ENCODE data around the gene OR2F2.
A peak's percentile ranks its signal among the peaks of the same experiment; 100 is the strongest.

OR2F2 gene

DNA sequence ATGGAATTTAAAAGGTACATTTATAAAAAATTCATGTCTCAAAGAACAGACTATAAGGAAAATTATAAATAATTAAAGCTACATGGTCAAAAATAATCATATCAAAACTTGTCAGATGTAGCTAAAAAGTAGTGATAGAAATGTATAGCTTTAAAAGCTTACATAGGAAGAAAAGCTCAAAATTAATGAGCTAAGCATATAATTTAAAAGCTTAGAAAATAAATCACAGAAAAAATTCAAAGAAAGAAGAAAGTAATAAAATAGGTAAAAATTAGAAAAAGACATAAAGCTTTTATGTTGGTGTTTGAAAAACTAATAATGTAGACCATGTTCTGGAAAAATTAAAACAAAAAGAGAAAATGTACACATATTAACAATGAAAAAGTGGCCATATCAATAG, 38.4 kb upstream of the OR2F2 start:
- TF ChIP-seq, protein P1, sequence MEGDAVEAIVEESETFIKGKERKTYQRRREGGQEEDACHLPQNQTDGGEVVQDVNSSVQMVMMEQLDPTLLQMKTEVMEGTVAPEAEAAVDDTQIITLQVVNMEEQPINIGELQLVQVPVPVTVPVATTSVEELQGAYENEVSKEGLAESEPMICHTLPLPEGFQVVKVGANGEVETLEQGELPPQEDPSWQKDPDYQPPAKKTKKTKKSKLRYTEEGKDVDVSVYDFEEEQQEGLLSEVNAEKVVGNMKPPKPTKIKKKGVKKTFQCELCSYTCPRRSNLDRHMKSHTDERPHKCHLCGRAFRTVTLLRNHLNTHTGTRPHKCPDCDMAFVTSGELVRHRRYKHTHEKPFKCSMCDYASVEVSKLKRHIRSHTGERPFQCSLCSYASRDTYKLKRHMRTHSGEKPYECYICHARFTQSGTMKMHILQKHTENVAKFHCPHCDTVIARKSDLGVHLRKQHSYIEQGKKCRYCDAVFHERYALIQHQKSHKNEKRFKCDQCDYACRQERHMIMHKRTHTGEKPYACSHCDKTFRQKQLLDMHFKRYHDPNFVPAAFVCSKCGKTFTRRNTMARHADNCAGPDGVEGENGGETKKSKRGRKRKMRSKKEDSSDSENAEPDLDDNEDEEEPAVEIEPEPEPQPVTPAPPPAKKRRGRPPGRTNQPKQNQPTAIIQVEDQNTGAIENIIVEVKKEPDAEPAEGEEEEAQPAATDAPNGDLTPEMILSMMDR (conservative IDR thresholded peaks at IDR 0.05), result no peak
- no peak overlapping the region for H3K27ac ChIP-seq

DNA sequence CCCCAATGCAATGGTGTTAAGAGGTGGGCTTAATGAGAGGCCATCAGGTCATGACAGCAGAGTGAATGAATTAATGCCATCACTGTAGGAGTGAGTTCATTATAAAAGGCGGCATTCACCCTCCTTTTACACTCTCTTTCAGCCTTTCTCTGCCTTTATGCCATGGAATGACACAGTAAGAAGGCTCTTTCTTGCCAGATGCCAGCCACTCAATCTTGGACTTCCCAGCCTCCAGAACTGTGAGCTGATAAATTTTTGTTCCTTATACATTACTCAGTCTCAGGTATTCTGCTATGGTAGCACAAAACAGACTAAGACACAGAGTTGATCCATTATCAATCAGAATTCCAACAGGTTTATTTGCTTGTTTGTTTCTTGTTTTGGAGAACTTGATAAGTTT, 36.2 kb upstream of the OR2F2 start:
- TF ChIP-seq, protein P1 (conservative IDR thresholded peaks at IDR 0.05), result no peak
- peak overlapping the region; percentile 96 for H3K27ac ChIP-seq

DNA sequence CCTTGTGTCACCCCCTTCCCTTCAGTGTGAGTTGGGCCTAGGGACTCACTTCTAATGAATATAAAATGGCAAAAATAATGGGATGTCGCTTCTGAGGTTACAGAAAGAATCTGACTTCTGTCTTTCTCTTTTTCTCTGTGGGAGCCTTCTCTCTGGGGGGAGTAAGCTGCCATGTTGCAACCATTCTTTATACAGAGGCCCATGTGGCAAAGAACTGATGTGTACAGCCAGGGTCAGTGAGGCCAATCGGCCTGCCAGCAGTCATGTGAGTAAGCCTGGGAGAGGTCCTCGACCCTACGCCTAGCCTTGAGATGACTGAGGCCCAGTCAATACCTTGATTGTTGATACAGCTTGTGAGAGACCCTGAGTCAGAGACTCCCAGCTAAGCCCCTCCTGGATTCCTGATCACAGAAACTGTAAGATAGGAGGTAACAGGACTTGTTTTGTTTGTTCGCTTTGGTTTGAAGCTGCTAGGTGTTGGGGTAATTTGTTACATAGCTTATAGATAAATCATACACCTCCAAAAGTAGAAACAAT, 34.7 kb upstream of the OR2F2 start:
- H3K27ac ChIP-seq, result peak overlapping the region; percentile 96
- TF ChIP-seq, protein P1 (conservative IDR thresholded peaks at IDR 0.05), result no peak

DNA sequence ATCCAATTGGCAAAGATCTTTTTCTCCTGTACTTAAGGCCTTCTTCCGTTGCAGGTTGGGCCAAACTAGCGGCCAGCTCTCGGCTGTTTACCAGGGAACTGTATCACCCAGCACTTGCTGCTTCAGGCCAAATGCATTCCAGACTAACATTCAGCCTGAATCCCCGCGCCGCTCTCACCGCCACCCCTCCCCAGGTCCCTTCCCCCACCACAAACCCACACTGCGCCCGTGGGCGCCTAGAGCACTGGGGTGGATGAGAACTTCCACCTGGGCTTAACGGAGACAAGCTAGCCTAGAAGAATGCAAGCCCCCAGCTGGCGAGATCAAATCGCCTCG, 33.7 kb upstream of the OR2F2 start:
- peak overlapping the region; percentile 96 for H3K27ac ChIP-seq

DNA sequence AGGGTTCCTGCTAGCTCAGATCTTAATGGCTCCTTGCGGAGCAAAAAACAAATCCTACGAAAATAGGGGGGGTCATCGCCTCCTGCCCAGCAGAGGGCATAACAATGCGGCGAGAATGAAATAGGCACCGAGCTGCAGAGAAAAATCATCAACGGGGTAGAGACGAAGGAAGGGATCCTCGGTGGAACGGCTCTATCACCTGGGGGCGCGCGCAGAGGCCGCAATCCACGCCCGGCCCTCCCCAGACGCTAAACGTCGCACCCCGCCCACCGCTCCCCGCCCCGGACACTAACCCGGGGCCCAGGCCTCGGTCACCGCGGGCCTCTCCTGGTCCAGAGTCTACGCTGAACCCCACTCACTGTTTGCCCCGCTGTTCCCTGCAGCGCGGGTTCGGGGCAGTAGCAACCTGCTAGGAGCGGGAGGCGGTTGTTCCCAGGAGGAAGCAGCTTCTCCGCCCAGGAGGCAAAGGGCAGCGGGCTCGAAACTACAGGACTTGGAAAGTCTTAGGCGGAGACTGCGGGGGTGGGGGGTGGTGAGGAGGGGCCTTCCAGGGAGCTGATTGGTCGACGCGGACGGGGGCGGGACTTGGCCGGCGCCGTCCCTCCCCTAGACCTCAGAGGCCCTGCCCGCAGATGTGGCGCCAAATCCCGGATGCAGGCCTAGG, 33.2 kb upstream of the OR2F2 start, which contains the start of gene TCAF1:
Gene TCAF1 (minus strand): TSS at position 509 of the 664 bp plus-strand sequence. CDS start 25,568 bp downstream, outside the sequence.
- H3K27ac ChIP-seq, result peak within 1 kb of the TSS; percentile 96
- TF ChIP-seq, protein P1 (conservative IDR thresholded peaks at IDR 0.05), result peak; percentile 71

More for the DNA sequence above, 33.7 kb upstream of the OR2F2 start:
- TF ChIP-seq, protein P1 (conservative IDR thresholded peaks at IDR 0.05), result no peak

DNA sequence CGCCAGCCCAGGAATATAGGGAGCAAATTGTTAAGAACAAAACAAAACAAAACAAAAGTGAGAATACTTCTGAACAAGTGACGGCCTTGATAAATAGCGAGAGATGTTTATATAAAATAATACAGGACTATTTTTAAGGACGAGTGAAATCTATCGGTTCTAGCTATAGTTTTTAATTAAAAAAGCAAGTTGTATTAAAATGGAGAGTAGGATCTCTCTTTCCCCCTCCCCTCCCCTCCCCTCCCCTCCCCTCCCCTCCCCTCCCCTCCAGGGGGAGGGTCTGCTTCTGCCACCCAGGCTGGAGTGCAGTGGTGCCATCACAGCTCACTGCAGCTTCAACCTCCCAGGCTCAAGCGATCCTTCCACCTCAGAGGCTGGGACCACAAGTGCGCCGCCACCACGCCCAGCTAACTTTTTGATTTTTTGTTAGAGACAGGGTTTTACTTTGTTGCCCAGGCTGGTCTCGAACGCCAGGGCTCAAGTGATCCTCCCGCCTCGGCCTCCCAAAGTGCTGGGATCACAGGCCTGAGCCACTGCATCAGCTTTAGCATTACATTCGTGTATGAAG, 32.6 kb upstream of the OR2F2 start:
- TF ChIP-seq, protein P1 (conservative IDR thresholded peaks at IDR 0.05), result no peak
- H3K27ac ChIP-seq, result peak overlapping the region; percentile 96

DNA sequence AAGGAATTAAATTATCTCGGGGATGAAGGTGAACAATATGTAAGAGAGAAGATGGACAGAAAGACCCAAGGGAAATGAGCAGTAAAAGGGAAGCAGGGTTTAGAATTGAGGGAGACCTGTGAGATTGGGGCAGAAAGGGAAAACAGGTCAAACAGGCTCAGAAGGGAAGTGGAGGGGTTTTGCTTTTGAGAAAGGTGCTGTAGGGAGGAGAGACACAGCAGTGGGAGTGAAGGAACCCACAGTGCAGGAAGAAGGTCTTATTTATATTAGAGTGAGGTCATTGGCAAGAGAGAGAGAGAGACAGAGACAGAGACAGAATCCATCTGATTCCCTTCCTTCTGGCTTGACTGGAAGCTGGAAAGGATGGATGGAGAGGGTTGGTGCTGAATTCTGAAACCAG, 29.5 kb upstream of the OR2F2 start:
- TF ChIP-seq, protein P1 (conservative IDR thresholded peaks at IDR 0.05), result no peak
- H3K27ac ChIP-seq, result no peak overlapping the region
